A549 (cell line): ENCODE data around the gene SH2D1A. TPM values are rescaled to one million over a fixed set of nuclear protein-coding genes. Genes with fewer than 3 reads are reported as not detected.

ENCODE experiments used
- ATAC-seq, 2 experiments: fragments of 200-7000 bp in 1 of 2; fragments of >200 bp in 1 of 2; cut with Nextera tagmentation in 1 of 2; cut with Tn5 transposase in 1 of 2; 3 replicates each; pipeline versions ENCODE4 v1.8.0 to v1.9.1; 2018 to 2020; ENCODE audit warnings: mild to moderate bottlenecking in 1 of 2, moderate library complexity in 1 of 2
- CTCF ChIA-PET: fragments of 300-600 bp; sonication (Branson Sonifier 250); formaldehyde crosslinking; extraction: SDS; loops from one replicate; lab custom pipeline; 2021; ENCODE audit warnings: antibody characterized with exemption, inconsistent platforms; lab: Yijun Ruan, JAX
- POLR2A ChIA-PET: fragments of 350-600 bp; formaldehyde crosslinking; extraction: SDS; loops from one replicate; lab custom pipeline; 2021; ENCODE audit warnings: antibody characterized with exemption, inconsistent platforms; lab: Yijun Ruan, JAX
- DNase-seq, 2 experiments: peaks; one replicate each; pipeline versions ENCODE4 v3.0.0 to v3.0.0-alpha.2; 2011 to 2016; ENCODE audit warnings: low read depth in 1 of 2, low spot score in 1 of 2
- FAIRE-seq: peaks from 2 replicates; lab custom pipeline; 2011; peaks lifted over from hg19 to GRCh38; lab: Jason Lieb, UNC
- H3K27ac ChIP-seq, 2 experiments: fragments of >200 bp; sonication (Bioruptor Twin); formaldehyde crosslinking; 3 replicates each; pipeline ENCODE4 v1.5.1; 2016 to 2017
- H3K4me1 ChIP-seq: fragments of >200 bp; sonication (Bioruptor Twin); formaldehyde crosslinking; 3 replicates; pipeline ENCODE4 v1.6.1; 2016
- H3K4me2 ChIP-seq: fragments of >200 bp; sonication (Bioruptor Twin); formaldehyde crosslinking; 3 replicates; pipeline ENCODE4 v1.6.1; 2016
- H3K4me3 ChIP-seq: fragments of >200 bp; sonication (Bioruptor Twin); formaldehyde crosslinking; 3 replicates; pipeline ENCODE4 v1.5.1; 2016
- H3K9me3 ChIP-seq: fragments of >200 bp; sonication (Bioruptor Twin); formaldehyde crosslinking; 3 replicates; pipeline ENCODE4 v1.6.1; 2016
- CBX2 ChIP-seq: fragments of 200-600 bp; sonication (generic); IDR thresholded peaks from 2 replicates; pipeline ENCODE4 v1.6.1; 2016; ENCODE audit warnings: low read depth, mild to moderate bottlenecking, borderline replicate concordance
- CEBPB ChIP-seq, 2 experiments: fragments of >200 bp in 1 of 2; sonication (Bioruptor Twin) in 1 of 2; formaldehyde crosslinking in 1 of 2; IDR thresholded peaks; 2 replicates each; pipeline ENCODE4 v1.6.1; 2012 to 2016
- ESRRA ChIP-seq: fragments of 150-350 bp; IDR thresholded peaks from 2 replicates; pipeline ENCODE4 v1.6.1; 2014; ENCODE audit warnings: mild to moderate bottlenecking, low read length, borderline replicate concordance
- GATA3 ChIP-seq: IDR thresholded peaks from 2 replicates; pipeline ENCODE4 v1.6.1; 2012; ENCODE audit warnings: borderline replicate concordance
- HEYL ChIP-seq: fragments of 250-450 bp; sonication (Bioruptor Pico); IDR thresholded peaks from 2 replicates; pipeline ENCODE4 v1.8.0; 2021; ENCODE audit warnings: mild to moderate bottlenecking, moderate library complexity
- HOXB13 ChIP-seq: fragments of 250-450 bp; sonication (Bioruptor Pico); IDR thresholded peaks from 2 replicates; pipeline ENCODE4 v1.5.0; 2020; ENCODE audit warnings: low read depth, mild to moderate bottlenecking, moderate library complexity
- HOXB5 ChIP-seq: fragments of 250-450 bp; sonication (Bioruptor Pico); IDR thresholded peaks from 2 replicates; pipeline ENCODE4 v1.5.0; 2020; ENCODE audit warnings: mild to moderate bottlenecking, moderate library complexity
- MAFK ChIP-seq: fragments of 450-650 bp; IDR thresholded peaks from 2 replicates; pipeline ENCODE4 v1.6.1; 2014; ENCODE audit not compliant: partially characterized antibody
- NR3C1 ChIP-seq: fragments of >200 bp; sonication (Bioruptor Twin); formaldehyde crosslinking; IDR thresholded peaks from 3 replicates; pipeline ENCODE4 v1.6.1; 2017
- PHF8 ChIP-seq: fragments of 200-600 bp; sonication (generic); IDR thresholded peaks from 2 replicates; pipeline ENCODE4 v1.6.1; 2016; ENCODE audit warnings: low read depth, mild to moderate bottlenecking, antibody characterized with exemption, moderate library complexity, borderline replicate concordance
- RARB ChIP-seq: fragments of 250-450 bp; sonication (Bioruptor Pico); IDR thresholded peaks from 2 replicates; pipeline ENCODE4 v1.8.0; 2021; ENCODE audit warnings: mild to moderate bottlenecking, moderate library complexity
- RCOR1 ChIP-seq: fragments of 150-350 bp; IDR thresholded peaks from 2 replicates; pipeline ENCODE4 v1.6.1; 2014; ENCODE audit warnings: antibody characterized with exemption, low read length, low read depth
- SMC3 ChIP-seq: fragments of >200 bp; sonication (Bioruptor Twin); formaldehyde crosslinking; IDR thresholded peaks from 3 replicates; pipeline ENCODE4 v1.6.1; 2018; ENCODE audit warnings: inconsistent platforms
- SREBF2 ChIP-seq: fragments of 450-650 bp; IDR thresholded peaks from 2 replicates; pipeline ENCODE4 v1.6.1; 2014; ENCODE audit warnings: mild to moderate bottlenecking, moderate library complexity
- TFCP2L1 ChIP-seq: fragments of 250-450 bp; sonication (Bioruptor Pico); IDR thresholded peaks from 2 replicates; pipeline ENCODE4 v1.5.0; 2021; ENCODE audit warnings: mild to moderate bottlenecking
- TP53 ChIP-seq: fragments of 250-450 bp; sonication (Bioruptor Pico); IDR thresholded peaks from 2 replicates; pipeline ENCODE4 v1.5.0; 2021; ENCODE audit warnings: mild to moderate bottlenecking, moderate library complexity
- ZFP36 ChIP-seq: fragments of 450-650 bp; IDR thresholded peaks from 2 replicates; pipeline ENCODE4 v1.6.1; 2014; ENCODE audit warnings: borderline replicate concordance; ENCODE audit not compliant: partially characterized antibody
- ZSCAN20 ChIP-seq: fragments of 250-450 bp; sonication (Bioruptor Pico); IDR thresholded peaks from 2 replicates; pipeline ENCODE4 v1.8.0; 2022; ENCODE audit warnings: mild to moderate bottlenecking, moderate library complexity
- WGBS: methylation state at CpG from one replicate; pipeline ENCODE4 v1.1.6; 2017; ENCODE audit errors: missing lambda C conversion rate; 5-methylcytosine and 5-hydroxymethylcytosine counted together
- polyA plus RNA-seq, 4 experiments: library from polyadenylated mRNA; depleted of rRNA in 3 of 4; stranded (reverse); fragments of >200 nt; fragmentation: RNase III in 1 of 4; extraction: RNeasy Plus Mini Kit Qiagen cat#74134 plus additional on column Dnase treatment in 1 of 4; gene quantifications; 2 replicates in 3 of 4; 3 replicates in 1 of 4; pipeline ENCODE4 v1.2.3, GENCODE V29; 2011 to 2017
- TF ChIP-seq, protein P1 (sequence below): fragments of 150-350 bp; IDR thresholded peaks from 2 replicates; pipeline ENCODE4 v1.6.1; 2014; ENCODE audit warnings: low read depth, mild to moderate bottlenecking, low read length
- TF ChIP-seq, protein P2 (sequence below): fragments of 250-450 bp; sonication (Bioruptor Pico); IDR thresholded peaks from 2 replicates; pipeline ENCODE4 v1.5.0; 2020; ENCODE audit warnings: low read depth, mild to moderate bottlenecking, moderate library complexity

Gene SH2D1A
- polyA plus RNA-seq, 2 of the 4 experiments (the other 2 are of a cell fraction), result not detected

DNA sequence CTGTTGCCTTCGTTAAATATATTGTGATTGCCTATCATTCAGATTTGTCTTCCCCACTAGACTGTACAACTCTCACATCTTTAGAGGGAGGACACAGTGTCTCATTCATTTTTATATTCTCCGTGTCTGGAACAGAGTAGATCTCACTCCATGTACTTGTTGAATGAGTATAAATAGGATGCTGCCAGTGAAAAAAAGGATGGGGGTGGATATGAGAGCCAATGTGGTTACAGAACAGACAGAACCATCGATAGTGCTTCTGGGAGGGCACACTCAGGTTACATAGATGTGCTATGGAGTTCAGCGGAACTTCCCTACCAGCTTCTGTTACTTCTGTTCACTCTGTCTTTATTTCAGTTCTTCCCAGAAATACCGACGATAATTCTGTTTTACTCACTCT, 66.9 kb downstream of the SH2D1A start:
- 33% methylated on average over 6 of the region's 6 CpGs for WGBS
- no peak overlapping the region for H3K4me2 ChIP-seq
- TF ChIP-seq HOXB13 (CRISPR knock-in tag), result no peak
- TF ChIP-seq TP53 (CRISPR knock-in tag), result no peak
- TF ChIP-seq RARB (CRISPR knock-in tag), result no peak
- no peaks in the 10 kb centered on the region for H3K9me3 ChIP-seq
- no peak overlapping the region for H3K27ac ChIP-seq
- ChIA-PET CTCF (no interaction called here), POLR2A (no interaction called here)
- no peak overlapping the region for H3K4me3 ChIP-seq
- no peak for DNase-seq
- peak; percentile 59 for FAIRE-seq
- H3K4me1 ChIP-seq, result no peaks in the 10 kb centered on the region
- ATAC-seq, result no peak

DNA sequence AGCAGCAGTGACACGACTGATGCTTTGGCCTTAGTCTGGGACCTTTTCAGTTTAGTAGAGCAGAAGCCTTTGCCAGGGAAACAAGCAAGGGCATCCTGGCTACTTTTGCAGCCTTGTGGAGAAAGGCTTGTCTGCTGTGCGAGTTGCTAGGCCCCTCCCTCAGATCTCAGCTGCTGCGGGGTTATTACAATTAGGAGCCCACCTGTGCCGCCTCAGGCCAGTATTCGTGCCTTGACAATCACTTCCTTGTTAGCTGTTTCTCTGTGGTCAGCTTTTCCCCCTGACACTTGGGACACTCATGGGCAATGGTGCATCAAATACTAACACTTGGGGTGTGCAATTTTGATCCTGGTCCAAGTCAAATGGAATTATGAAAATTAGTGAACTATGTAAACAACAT, 67.9 kb downstream of the SH2D1A start:
- H3K4me3 ChIP-seq, result no peak overlapping the region
- no peaks in the 10 kb centered on the region for H3K4me1 ChIP-seq
- WGBS, result 14% methylated on average over 5 of the region's 5 CpGs
- no peak overlapping the region for H3K4me2 ChIP-seq
- ChIA-PET POLR2A (no interaction called here), CTCF (no interaction called here)
- DNase-seq (no peak), ATAC-seq (no peak), FAIRE-seq (no peak)
- no peaks in the 10 kb centered on the region for H3K9me3 ChIP-seq
- TF ChIP-seq, protein P1, sequence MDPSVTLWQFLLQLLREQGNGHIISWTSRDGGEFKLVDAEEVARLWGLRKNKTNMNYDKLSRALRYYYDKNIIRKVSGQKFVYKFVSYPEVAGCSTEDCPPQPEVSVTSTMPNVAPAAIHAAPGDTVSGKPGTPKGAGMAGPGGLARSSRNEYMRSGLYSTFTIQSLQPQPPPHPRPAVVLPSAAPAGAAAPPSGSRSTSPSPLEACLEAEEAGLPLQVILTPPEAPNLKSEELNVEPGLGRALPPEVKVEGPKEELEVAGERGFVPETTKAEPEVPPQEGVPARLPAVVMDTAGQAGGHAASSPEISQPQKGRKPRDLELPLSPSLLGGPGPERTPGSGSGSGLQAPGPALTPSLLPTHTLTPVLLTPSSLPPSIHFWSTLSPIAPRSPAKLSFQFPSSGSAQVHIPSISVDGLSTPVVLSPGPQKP, result no peak
- TF ChIP-seq TFCP2L1 (CRISPR knock-in tag), result no peak
- no peak for TF ChIP-seq GATA3
- no peak for TF ChIP-seq PHF8
- TF ChIP-seq SREBF2, result no peak
- TF ChIP-seq RCOR1, result no peak
- TF ChIP-seq ZFP36, result no peak
- no peak for TF ChIP-seq ESRRA
- no peak for TF ChIP-seq HOXB5
- no peak for TF ChIP-seq MAFK
- TF ChIP-seq HEYL (CRISPR knock-in tag), result no peak
- no peak for TF ChIP-seq HOXB13 (CRISPR knock-in tag)
- no peak for TF ChIP-seq NR3C1
- no peak for TF ChIP-seq ZSCAN20 (CRISPR knock-in tag)
- TF ChIP-seq, all 56 proteins: peak for 0
- no peak overlapping the region for H3K27ac ChIP-seq

DNA sequence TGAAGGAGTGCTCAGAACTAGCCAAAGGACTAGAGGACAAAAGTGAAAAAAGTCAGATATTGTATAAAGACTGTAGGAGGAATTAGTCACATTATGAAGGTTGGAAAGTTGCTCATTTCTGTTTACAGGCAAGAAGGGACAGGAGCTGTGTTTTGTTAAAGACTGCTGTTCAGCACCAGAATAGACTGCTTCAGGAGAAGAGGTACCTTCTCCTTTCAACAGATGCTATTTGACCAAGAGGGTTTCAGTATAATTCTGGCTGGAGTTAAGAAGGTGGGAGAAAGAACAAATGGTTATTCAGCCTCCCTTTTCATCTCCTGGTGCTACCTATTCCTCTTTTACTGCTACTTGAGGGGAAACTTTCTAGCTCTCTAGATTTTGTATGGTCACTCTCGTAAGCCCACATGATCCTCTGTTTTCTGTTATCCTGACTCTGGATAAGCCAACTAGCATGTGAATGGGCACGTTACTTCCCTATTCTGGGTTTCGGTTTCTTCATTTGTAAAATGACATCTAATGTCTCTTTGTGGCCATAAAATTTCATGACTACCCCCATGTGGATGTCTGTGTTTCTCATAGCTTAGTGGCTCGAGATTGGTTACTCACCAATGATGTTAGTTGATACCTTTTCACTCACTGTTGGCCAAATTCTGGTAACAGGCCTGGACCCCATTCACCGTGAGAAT, 68.9 kb downstream of the SH2D1A start:
- POLR2A ChIA-PET, result no interaction called here
- CTCF ChIA-PET, result no interaction called here

More for the DNA sequence above, 68.9 kb downstream of the SH2D1A start:
- Histone ChIP-seq H3K4me1 (no peaks in the 10 kb centered on the region), H3K4me2 (no peak overlapping the region)
- no peak for DNase-seq
- TF ChIP-seq SMC3 (no peak), CEBPB (IDR thresholded peaks at IDR 0.05) (no peak), ZSCAN20 (CRISPR knock-in tag) (no peak), TFCP2L1 (CRISPR knock-in tag) (no peak), HOXB13 (CRISPR knock-in tag) (no peak), CBX2 (no peak)
- TF ChIP-seq, protein P2, sequence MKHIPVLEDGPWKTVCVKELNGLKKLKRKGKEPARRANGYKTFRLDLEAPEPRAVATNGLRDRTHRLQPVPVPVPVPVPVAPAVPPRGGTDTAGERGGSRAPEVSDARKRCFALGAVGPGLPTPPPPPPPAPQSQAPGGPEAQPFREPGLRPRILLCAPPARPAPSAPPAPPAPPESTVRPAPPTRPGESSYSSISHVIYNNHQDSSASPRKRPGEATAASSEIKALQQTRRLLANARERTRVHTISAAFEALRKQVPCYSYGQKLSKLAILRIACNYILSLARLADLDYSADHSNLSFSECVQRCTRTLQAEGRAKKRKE (CRISPR knock-in tag), result no peak
- TF ChIP-seq, all 56 proteins: peak for 0
- Histone ChIP-seq H3K4me3 (no peak overlapping the region), H3K9me3 (no peaks in the 10 kb centered on the region), H3K27ac (no peak overlapping the region)
- ATAC-seq (no peak), FAIRE-seq (peak; percentile 49)
- 18% methylated on average over 5 of the region's 5 CpGs for WGBS
